GM18867 (cell line): Measurements from ENCODE around the gene CLEC18A.
"Not testable (repeated sequence)": the region's sequence is repeated elsewhere in the genome, so short reads cannot be mapped to it uniquely, and the experiment has no call there.

ENCODE experiments used
- ATAC-seq: cut with Tn5 transposase; IDR thresholded peaks from one replicate; pipeline ENCODE4 v1.9.1; 2021; ENCODE audit warnings: mild to moderate bottlenecking, moderate library complexity; ENCODE audit not compliant: unreplicated experiment

The CLEC18A gene

DNA sequence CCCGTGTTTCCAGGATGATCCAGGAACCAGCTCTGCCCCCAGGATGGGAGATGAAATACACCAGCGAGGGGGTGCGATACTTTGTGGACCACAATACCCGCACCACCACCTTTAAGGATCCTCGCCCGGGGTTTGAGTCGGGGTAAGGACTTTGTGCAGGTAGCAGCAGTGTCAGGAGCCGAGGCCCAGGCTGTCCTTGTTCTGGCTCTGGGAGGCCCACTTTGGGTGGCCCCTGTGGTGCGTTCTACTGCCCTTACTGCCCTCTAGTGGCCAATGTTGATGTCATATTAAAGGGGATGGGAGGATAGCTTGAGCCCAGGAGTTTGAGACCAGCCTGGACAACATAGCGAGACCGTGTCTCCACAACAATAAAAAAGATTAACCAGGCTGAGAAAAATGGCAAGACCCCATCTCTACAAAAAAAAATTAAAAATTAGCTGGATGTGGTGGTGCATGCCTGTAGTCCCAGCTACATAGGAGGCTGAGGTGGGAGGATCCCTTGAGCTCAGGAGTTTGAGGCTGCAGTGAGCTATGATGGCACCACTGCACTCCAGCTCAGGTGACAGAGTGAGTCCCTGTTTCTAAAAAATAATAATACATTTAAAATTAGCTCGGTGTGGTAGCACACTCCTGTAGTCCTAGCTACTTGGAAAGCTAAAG lies 20.9 kb upstream of the CLEC18A start:
- no peak for ATAC-seq

DNA sequence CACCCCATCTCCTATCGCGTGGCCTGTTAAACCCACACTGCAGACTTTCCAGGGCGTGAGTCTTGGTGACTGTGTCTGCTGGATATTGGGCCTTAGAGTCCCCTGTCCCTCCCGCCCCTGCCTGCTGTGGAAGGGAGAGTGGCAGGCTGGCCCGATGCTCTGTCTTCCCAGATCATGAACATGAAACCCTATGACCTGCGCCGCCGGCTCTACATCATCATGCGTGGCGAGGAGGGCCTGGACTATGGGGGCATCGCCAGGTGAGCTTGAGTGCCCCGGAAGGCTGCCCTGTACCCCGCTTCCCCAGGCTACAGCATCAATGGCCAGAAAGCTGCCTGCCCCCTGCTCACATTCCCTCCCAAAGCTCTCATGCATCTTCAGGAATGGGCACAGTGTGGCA lies 19.5 kb upstream of the CLEC18A start:
- ATAC-seq, result no peak

DNA sequence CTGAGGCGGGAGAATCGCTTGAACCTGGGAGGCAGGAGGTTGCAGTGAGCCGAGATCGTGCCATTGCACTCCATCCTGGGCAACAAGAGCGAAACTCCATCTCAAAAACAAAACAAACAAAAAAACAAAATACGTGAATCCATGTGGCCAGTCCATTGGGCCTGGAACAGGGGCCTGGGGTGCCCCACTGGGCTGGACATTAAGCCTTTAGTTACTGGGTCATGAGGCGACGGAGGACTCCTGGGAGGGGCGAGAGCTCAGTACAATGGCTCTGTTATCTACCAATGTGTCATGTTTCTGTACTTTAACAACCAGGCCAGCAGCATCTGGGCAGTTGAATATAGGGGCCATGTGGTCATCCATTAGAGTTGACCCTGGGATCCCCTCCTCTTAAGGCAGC lies 18.9 kb upstream of the CLEC18A start:
- ATAC-seq, result no peak

DNA sequence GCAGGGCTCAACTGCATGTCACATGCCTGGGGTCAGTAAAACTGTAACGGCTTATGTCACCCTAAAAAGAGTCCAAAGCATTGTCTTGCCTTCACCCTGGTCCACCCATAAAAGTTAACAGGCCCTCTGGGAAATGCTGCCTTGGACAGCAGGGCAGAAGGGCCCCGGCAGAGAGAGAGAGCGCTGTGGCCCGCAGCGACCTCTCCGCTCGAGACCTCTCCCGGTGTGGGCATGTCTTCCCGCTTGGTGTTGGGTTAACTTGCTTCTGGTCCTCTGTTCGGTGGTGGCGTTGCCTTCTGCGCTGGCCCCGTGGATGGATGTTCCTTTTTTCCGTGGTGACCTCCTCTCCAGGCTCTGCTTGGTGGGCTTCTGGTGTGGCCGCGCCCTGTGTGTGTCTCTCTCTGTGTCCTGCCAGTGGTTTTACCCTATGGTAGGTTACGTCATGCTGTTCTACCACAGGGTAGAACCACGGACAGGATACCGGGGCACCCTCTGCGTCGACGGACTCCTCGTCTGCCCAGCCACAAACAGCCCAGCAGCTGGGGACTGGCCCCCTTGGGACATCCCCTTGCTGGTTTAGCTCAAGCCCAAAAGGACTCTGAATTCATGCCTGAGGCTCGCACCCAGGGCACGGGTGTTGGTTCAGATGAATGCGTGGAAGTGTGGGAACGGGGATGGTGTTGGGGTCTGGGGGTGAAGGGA lies 18.3 kb upstream of the CLEC18A start:
- ATAC-seq, result no peak

DNA sequence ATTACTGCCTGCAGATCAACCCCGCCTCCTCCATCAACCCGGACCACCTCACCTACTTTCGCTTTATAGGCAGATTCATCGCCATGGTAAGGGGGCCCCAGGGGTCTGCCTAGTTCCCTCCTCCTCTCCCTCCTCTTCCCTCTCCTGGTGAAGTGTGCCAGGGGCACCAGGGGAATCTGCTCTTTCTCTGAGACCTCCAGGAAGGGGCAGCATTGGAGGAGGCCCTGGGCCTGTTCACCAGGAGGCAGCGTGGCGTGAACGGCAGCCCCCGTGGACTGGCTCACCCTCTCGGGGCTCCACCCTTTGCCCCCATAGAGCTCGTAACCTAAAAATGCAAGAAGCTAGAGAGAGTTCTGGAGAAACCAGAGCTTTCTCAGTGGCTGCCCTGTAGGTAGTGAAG lies 17.1 kb upstream of the CLEC18A start:
- ATAC-seq, result no peak

DNA sequence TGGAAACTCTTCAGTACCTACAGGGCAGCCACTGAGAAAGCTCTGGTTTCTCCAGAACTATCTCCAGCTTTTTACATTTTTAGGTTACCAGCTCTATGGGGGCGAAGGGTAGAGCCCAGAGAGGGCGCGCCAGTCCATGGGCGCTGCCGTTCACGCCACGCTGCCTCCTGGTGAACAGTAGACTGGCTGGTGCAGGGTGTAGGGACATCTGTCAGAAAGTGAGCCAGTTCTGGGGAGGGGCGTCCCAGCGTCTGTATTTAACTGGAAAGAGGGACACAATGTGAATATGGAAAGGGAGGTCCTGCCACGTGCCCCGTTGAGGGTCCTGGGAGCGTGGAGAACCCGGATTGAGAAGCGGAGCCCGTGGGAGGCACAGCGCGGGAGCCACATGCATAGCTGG lies 16.4 kb upstream of the CLEC18A start:
- ATAC-seq, result no peak

DNA sequence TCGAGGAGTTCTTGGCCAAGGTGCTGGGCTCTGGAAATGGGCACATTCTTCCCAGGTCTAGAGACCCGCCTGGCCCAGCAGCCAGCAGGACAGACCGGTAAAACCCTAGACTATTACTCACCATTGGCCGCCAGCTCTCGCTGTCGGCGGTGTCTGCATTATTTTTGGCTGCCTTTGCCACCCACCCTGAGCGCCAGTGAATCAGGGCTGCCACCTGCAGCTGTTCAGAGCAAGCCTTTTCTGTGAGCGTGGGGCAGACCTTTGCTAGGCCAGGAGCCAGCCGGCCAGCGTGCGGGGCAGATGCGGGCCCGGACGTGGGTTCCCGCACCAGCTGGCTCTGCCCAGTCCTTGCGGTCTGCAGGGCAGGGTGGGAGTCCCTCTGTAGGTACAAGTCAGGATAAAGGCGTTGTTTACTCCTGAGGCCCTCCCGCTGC lies 15.8 kb upstream of the CLEC18A start:
- ATAC-seq, result no peak

DNA sequence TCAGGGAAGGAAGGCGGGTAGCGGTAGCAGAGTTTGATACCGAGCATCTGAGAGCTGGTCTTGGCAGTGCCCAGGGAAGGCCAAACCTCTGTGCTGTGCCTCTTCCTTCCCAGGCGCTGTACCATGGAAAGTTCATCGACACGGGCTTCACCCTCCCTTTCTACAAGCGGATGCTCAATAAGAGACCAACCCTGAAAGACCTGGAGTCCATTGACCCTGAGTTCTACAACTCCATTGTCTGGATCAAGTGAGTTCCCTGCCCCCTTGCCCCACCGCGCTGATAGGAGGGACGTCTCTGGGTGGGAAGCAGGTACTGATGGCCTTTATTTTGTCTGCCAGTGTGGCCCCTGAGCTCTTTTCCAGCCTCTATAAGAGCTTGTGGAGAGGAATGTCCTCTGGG lies 15.4 kb upstream of the CLEC18A start:
- ATAC-seq, result no peak

DNA sequence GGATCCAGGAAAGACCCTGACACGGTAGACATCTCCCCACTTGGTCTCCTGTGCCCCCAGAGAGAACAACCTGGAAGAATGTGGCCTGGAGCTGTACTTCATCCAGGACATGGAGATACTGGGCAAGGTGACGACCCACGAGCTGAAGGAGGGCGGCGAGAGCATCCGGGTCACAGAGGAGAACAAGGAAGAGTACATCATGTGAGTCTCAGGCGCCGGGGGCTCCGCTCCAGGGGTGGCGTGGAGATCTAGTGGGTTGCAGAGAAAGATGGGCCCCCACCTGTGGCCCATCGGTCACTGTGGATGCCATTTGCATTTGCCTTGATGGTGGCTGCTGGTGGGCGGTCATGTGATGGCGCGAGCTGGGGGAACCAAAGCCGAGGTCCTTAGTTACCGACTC lies 14.9 kb upstream of the CLEC18A start:
- no peak for ATAC-seq

DNA sequence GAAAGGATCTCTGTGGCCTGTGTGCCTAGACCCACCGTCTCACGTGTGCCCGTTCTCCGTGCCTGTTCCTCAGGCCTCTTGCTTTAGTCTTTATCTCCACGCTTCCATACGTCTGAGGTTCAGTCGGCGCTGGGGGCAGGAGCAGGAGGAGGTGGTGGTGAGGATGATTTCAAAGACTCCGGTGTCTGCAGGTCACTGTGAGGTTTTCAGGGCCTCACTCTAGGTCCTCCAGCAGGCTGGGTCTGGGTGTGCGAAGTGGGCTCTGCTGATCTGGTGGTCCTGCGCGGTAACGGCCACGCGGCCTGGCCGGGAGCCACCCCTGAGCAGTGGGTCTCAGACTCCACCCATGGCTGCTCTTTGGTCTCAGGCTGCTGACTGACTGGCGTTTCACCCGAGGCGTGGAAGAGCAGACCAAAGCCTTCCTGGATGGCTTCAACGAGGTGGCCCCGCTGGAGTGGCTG lies 14.4 kb upstream of the CLEC18A start:
- ATAC-seq, result no peak

DNA sequence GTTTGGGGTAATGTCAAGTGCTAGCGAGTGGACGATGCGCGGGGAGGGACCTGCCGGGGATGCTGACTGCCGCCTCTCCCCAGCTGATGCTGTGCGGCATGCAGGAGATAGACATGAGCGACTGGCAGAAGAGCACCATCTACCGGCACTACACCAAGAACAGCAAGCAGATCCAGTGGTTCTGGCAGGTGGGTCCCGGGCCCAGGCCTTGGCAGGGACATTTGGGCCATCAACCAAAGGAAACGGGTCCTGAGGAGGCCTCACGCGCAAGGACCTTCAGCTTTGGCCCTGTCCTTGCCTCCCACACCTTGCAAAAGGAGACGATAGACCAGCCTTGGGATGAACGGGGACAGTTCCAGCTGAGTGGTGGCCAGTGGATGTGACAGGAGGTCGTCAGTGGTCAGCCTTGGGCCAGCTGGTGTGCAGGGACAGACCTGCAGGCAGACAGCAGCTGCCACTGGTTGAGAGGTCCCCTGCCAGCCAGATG lies 13.6 kb upstream of the CLEC18A start:
- no peak for ATAC-seq

DNA sequence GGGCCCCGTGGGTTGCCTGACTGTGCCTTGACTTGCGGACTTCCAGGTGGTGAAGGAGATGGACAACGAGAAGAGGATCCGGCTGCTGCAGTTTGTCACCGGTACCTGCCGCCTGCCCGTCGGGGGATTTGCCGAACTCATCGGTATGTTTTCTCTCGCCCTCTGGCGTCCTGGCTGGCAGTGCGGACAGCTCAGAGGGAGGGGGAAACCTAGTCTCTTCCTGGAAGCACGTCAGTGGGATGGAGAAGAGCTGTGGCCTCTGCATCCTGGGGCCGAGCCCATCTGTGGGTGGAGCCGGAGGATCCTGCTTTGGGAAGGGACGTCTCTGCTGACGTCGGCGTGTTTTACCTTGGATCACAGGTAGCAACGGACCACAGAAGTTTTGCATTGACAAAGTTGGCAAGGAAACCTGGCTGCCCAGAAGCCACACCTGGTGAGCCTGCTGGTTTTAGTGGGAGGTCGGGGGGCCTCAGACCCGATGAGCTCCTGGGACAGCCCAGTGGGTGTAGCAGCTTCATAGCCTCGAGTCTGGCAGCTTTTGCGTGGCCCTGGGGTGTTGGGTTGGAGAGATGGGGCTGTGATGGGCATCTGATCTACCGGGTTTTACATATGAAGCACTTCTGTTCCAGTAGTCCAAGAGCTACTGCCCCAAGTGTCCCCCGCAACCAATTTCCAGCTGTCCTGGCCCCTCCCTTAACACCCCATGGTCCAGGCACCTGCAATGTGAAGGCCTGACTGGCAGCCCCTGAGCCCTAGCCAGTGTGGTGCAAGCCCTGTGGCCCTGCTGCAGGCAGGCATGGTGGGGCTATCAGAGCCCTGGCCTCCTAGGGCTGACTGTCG lies 11.9 kb upstream of the CLEC18A start:
- no peak for ATAC-seq

DNA sequence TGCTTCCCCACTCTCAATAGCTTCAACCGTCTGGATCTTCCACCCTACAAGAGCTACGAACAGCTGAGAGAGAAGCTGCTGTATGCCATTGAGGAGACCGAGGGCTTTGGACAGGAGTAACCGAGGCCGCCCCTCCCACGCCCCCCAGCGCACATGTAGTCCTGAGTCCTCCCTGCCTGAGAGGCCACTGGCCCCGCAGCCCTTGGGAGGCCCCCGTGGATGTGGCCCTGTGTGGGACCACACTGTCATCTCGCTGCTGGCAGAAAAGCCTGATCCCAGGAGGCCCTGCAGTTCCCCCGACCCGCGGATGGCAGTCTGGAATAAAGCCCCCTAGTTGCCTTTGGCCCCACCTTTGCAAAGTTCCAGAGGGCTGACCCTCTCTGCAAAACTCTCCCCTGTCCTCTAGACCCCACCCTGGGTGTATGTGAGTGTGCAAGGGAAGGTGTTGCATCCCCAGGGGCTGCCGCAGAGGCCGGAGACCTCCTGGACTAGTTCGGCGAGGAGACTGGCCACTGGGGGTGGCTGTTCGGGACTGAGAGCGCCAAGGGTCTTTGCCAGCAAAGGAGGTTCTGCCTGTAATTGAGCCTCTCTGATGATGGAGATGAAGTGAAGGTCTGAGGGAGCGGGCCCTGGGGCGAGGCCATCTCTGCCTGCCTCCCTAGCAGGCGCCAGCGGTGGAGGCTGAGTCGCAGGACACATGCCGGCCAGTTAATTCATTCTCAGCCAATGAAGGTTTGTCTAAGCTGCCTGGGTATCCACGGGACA lies 11.1 kb upstream of the CLEC18A start:
- no peak for ATAC-seq

DNA sequence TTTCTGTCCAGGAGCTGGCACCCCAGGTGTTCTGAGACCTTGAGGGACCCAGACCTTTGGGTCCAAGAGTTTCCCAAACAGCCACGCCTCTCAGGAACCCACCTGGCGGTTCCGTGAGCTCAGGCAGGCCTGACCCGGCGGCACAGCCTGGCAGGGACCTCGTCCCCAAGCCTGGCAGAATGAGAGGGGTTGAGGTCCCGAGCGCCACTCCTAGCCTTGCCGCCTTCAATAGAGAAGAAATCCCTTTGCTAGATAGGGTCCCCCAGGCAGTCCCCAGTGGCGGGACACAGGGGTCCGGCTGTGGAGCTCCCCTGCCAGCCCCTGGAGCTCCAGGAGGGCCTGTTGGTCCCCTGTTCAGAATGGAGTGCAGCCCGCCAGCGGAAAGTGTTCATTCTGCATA lies 10.5 kb upstream of the CLEC18A start:
- ATAC-seq, result no peak

DNA sequence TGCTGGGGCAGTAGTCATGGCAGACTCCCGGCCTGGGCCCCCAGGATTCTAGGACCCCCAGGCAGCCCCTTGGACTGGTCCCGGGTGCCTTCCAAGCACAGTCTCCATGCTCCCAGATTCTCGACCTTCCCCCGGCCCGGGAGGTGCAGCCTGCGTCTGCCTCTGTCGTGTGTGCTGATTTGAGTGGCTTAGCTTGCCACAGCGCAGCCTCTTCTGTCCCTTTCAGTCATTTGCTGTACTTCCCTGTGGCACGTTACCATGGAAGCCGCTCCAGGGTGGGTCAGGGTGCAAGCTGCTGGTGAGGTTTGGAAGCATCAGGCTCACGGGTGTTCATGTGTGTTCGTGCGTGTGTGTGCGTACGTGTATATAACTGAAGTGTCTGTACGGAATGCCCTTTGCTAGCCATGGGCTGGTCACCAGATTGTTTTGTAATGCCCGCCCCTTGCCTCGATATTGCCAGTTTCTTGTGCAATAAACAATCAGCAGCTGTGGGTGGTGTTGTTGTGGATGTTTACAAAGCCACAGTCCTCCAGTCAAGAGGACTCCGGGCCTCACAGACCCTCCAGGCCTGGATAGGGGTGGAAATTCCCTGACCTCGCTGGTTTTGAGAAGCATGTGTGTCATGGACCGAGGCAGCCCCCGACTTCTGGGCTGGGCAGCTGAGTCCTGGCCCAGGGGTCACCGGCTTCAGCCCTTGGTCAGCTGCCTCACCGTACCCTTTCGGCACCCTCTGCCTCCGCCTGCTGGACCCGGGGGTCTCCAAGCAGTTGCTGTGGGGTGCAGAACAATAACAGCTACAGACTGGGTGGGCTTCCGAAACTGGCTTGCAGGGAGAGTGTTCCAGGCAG lies 9.7 kb upstream of the CLEC18A start:
- no peak for ATAC-seq

DNA sequence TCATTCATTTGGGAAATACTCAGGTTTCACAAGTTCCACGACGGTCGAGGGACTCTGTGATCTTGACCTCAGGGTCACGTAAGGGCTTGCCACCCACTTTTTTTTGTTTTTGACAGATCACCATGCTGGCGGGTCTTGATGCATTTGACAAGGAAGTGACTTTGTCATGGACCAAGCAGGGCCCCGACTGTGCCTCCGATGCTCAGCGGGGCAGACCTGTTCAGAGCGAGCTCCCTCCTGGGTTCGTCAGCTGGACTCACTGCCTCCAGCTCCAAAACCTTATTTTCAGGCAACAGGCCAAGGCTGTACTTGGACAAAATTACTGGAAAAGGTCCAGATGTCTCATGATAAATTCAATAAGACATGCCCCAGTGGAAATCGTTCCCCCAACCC lies 9.0 kb upstream of the CLEC18A start:
- no peak for ATAC-seq

DNA sequence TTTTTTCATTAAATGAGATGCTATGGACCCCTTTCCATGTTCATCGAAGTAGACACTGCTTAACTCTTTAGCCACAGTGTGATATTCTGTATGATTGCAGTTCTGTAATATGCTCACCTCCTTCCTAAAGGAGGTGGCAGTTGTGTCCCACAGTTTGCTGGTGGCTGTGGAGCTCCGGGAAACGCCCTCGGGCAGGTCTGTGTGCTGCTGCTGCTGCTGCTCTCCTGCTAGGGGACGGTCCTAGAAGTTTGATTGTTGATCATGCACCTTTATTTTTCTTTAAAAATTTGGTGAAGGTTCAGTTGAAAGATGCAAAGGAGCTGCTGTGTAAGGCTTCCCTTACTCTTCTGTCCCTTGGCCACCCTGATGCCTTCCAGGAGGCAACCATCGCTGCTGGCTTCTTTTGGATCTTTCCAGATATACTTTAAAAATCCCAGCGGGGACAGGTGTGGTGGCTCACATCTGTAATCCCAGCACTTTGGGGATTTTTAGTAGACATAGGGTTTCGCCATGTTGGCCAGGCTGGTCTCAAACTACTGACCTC lies 8.4 kb upstream of the CLEC18A start:
- no peak for ATAC-seq

DNA sequence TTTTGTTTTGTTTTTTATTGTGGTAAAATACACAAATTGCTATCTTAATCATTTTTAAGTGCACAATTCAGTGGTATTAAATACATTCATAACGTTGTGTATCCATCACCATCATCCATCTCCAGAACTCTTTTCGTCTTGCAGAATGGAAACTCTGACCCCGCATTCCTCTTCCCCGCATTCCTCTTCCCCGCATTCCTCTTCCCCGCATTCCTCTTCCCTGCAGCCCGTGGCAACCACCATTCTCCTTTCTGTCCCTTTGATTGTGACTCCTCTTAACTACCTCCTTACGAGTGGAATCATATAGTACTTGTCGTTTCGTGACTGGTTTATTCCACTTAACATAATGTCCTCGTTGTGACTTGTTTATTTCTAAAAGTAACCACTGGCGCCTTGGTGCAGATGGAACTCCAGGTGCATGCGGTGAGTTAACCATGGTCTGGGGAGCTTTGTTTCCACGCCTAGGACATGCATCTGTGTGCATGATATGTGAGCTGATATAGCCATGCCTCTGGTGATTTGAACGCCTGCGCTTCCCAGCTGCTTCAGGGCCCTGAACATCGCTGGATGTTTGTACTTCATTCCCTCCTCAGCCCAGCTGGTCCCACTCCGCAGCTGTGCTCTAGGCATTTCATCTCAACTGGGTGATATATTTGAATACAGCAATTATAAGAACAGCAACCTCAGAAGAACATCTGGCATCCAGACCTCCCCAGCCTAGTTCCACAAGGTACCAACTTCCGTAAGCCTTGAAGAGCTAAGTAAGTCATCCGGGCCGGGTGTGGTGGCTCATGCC lies 7.7 kb upstream of the CLEC18A start:
- not testable (repeated sequence) for ATAC-seq

DNA sequence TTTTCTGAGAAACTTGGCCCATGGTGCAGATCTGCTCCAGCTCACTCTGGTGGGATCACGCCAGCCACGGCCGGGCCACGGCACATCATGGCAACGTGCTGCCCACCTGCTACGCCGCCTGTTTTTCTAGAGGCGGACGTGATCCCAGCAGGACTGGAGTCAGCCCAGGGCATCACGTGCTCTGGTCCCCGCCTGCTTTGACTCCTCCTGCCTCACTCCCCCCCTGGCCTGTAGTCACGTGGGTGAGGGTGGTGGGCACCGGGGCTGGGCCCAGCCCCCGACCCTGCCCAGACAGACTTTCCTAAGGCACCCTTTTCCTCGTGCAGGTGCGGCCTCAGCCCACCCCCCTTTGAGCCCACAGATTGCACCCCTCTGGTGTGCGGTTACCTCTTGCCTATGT lies 723 bp upstream of the CLEC18A start:
- ATAC-seq, result not testable (repeated sequence)
